ENCODE measurements around the gene DCAF10.
"Not testable (repeated sequence)": the region's sequence is repeated elsewhere in the genome, so short reads cannot be mapped to it uniquely, and the experiment has no call there.

DCAF10 gene

GRCh38 chr9:37870081-37870798 is 69.6 kb downstream of the DCAF10 start:
- DNase-seq, result no peak

- no peak for DNase-seq
Observed at GRCh38 chr9:37870799-37871176, 70.2 kb downstream of the DCAF10 start.

DNA sequence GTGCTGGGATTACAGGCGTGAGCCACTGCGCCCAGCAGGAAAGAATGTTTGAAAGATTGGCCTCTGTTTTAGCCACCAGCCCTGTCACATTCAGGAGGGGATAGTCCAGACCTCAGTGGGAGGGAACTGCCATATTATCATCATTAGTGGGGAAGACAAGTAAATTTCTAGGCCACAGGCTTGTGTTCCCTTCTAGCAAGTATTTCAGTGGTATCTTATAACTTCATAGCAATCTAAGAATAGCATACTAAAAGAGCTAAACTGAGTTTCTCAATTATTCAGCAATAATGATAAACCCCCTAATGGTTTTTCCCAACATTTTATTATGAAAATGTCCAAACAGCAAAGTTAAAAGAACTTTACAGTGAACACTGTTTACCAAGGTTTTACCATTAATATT is 73.4 kb downstream of the DCAF10 start:
- DNase-seq, result no peak

- no peak for DNase-seq
Observed at GRCh38 chr9:37876376-37876775, 75.8 kb downstream of the DCAF10 start.

DNA sequence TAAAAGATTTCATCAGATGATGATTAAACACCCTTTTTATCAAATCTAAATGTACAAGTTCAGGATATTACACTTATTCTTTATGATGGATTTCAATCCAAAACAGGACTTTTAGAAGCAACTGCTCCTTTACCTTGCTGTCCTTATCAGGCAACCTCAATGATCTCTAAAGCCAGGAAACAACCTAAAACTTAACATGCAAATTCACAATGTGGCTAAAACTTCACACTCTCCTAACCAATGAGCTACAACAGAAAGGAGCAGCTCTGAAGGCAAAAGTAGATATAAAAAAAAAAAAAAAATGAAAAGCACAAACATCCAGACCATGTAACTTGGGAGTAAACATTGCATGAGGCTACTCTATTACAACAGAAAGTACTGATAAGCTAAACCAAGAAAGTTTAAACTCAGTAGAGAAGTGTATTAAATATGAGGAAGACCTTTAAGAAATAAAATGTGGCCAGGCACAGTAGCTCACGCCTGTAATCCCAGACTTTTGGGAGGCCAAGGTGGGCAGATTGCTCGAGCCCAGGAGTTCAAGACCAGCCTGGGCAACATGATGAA is 80.4 kb downstream of the DCAF10 start:
- DNase-seq, result no peak

- not testable (repeated sequence) for DNase-seq
Observed at GRCh38 chr9:37887977-37888583, 87.5 kb downstream of the DCAF10 start.

GRCh38 chr9:37889536-37889935 is 88.9 kb downstream of the DCAF10 start:
- DNase-seq, result no peak

GRCh38 chr9:37891042-37891441 is 90.4 kb downstream of the DCAF10 start:
- not testable (repeated sequence) for DNase-seq

- DNase-seq, result no peak
Observed at GRCh38 chr9:37892063-37892462, 91.5 kb downstream of the DCAF10 start.

- DNase-seq, result no peak
Observed at GRCh38 chr9:37897665-37898064, 97.1 kb downstream of the DCAF10 start.

GRCh38 chr9:37899041-37899440 is 98.4 kb downstream of the DCAF10 start:
- DNase-seq, result no peak

DNA sequence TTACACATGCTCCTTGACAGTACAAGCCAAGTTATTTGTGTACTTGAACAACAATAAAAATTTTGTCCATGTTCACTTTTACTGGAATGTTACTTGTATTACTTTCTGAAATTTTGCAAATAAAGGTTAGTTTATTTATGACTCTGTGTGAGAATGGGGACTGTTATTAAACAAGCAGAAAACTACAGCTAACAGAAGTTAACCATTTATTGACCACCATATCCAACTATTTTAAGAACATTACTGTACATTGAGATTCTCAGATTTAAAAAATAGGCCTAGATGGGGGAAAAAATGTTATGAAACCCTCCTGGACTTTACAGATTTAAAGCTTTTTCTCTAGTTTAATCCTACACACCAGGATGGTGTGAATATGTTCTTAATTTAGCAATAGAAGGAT is 101.5 kb downstream of the DCAF10 start:
- DNase-seq, result no peak

- no peak for DNase-seq
Observed at GRCh38 chr9:37902796-37903646, 102.4 kb downstream of the DCAF10 start.

DNA sequence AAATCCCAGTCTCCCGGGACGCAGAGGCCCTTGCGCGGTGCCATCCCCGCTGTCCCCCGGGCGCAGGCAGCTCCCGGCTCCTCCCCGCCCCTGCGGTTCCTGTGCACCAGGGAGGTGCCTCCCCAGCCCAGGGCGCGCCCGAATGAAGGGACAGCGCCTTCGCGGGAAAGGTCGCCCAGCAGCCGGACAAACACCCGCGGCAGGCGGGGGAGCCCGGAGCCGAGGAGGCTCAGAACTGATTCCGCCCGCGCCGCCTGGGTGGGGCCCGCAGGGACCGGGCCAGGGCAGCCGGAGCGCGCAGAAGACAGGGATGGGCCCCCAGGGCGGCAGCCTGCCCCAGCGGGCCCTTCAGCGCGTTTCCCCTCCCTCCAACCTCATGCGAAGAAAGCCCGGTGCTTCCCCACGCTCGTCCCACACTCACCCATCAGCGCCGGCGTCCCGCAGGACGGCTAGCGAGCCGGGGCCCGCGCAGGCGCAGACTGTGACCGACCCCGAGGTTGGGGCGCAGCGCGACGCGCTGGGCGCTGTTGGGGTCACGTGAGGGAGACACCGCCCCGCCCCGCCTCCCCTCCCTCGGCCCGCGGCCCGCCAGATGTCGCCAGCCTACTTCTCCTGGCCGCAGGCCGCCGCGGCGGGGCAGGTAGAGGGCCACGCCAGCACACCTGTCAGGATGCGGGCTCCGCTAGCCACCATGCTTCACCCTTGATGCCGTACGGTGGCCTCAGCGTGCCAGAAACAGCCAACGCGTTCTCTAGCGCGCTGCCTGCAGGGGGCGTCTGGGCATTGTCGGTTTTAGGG is 103.2 kb downstream of the DCAF10 start, which contains the start of gene SLC25A51:
Gene SLC25A51 (minus strand): TSS at position 481 of the 798 bp plus-strand sequence. CDS start 15,577 bp downstream, outside the sequence.
- DNase-seq, result peak; percentile 86

DNA sequence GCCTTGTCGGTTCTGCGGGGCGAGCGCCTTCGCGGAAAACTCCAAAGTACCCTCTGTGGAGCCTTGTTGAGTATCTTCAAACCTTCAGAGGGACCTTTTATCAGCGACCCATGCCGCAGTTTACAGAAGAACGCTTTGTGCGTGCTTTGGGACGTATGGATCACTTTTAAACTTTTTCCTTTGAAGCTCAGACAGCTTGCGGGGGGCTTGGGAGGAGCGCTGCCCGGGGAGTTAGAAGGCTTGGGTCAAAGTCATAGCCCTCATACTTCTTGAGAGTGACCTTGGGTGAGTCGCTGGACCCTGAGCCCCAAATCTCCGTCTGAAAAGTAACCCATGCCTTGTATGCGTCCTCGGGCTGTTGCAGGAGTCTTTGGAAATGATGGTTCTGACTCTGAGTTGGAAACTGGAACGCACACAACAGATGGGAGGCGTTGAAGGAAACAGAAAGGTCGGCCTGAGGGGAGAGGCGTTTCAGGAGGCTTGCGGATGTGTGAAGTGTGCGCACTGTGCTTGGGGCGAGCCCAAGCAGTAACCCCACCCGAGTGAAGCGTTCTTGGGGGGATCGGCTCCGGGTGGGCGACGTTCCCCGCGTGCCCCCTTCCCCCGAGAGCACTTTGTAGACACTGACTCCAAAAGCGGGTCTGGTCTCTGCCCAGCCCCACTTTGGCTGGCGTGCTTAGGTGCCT is 104.0 kb downstream of the DCAF10 start:
- no peak for DNase-seq

GRCh38 chr9:37905131-37905505 is 104.5 kb downstream of the DCAF10 start:
- no peak for DNase-seq

DNA sequence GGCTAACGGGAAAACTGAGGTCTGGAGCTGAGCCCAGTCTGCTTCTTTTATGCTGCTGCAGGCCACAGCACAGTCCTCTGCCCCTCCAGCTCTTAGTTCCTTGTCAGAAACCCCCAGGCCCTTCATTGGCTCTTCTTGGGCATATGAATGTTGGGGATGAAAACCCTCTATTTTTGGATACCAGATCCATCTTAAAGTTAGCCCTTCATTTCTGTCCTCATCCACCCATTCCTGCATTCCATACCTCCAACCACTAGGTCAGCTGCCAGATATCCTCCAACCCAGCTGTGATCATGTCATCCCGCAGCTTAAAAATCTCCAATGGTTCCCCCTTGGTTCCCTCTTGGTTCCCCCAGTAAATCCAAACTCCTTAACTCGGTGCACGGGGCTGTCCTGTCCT is 105.2 kb downstream of the DCAF10 start:
- no peak for DNase-seq

DNA sequence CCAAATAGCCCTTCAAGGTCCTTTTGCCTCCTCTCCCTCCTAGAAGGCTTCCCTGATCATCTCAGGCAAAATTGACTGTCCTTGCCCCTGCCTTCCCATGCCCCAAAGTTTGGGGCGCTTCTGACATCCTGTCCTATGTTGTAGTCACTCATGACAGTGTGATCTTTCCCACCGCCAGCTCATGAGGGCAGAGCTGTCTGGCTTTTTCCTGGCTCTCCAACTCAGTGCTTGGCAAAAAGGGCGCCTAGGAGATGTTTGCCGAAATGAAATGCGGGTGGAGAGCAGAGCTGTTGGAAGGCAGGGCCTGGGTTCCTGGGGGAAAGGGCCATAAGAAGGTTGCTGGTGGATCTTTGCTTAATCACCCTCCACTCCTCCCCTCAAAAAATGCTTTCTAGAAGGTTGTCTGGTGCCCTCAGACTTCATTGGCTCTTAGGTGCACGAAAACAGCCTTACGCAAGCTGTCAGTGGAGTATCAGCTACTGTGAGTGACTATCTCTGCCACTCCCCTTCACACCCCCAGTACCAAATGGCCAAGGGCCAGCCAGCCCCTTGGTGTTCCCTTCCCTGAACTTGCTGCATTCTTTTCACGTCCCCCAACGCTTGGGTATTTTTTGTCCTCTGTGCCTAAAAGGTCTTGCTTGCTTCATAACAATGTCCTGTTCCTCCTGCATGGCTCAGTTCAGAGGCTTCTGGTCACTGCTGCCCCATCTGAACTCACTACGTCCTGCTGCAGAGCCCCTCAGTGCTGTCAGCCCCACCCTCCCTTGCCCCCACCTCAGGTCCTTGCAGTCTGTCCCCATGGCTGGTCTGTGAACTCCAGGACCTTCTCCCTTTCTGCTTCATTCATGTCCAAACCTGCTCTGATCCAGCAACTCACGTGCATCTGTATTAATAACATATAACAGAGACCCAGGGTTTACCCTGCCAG is 106.0 kb downstream of the DCAF10 start:
- no peak for DNase-seq

GRCh38 chr9:37908283-37908682 is 107.7 kb downstream of the DCAF10 start:
- no peak for DNase-seq

GRCh38 chr9:37908698-37909186 is 108.1 kb downstream of the DCAF10 start:
- DNase-seq, result no peak

DNA sequence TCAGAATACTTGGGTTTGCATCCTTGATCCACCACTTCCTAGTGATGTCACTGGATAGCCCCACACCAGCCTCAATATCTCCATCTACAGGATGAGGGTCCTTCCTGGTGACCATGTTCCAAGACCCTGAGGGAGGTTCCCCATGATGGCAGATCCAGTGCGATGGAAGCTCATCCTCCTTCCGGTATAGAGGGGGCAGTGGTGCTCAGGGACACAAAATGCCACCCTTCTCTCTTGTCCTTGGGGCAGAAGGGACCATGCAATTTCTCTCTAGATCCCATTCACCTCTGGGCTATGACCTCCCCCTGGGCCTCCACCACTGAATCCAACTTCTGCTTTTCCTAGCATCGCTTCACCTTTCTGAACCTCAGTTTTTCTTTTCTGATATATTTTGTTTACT is 108.7 kb downstream of the DCAF10 start:
- DNase-seq, result no peak

All from NCI-H510A (cell line).